ENCODE data around the gene NLRC4. TPM values are rescaled to one million over a fixed set of nuclear protein-coding genes. Genes with fewer than 3 reads are reported as not detected.

The NLRC4 gene
- total and polyA plus RNA-seq, 10 of the 15 experiments (the other 5 are each of a cell fraction or from before 2014, with no cell fraction given): 0.01 to 0.58 (median 0.40) TPM

DNA sequence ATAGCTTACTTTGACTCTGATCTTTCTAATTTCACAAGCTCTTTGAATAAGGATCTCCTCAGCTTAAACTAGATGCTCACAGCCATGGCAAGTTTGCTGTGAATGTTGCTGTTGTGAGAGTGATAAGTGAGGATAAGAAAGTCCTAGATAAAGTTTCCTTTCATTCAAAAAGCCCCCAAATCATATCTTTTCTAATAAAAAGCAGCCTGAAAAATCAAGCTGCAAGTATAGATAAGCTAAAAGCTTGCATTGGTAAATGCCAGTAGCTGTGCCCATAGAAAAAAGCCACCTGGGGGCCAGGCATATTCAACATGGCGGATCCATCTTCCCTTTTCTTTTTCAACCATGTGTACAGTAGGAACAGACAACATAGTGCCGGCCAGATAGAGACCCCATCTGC, 4.3 kb downstream of the NLRC4 start:
- Histone ChIP-seq H3K4me1 (ENCODE audit: control insufficient read depth, insufficient read depth, low read length) (0 out of 2 replicates have a peak, but pooled peaks cover 6% of the 10 kb centered on the region), H3K36me3 (ENCODE audit: control insufficient read depth in 2 of 2, insufficient read depth in 2 of 2, low read length in 1 of 2) (no peaks in the 10 kb centered on the region), H3K4me2 (ENCODE audit: control insufficient read depth, insufficient read depth) (no peak overlapping the region), H3K9ac (ENCODE audit: control insufficient read depth, insufficient read depth, low read length) (no peak overlapping the region), H3K9me3 (replicated peaks; ENCODE audit: control insufficient read depth, insufficient read depth, low read length) (no peaks in the 10 kb centered on the region), H2AFZ (ENCODE audit: control insufficient read depth, low read depth, low read length) (no peak overlapping the region), H3K4me3 (no peak overlapping the region), H3K27ac (ENCODE audit: control insufficient read depth, insufficient read depth) (no peak overlapping the region), H3K79me2 (ENCODE audit: control insufficient read depth, insufficient read depth, low read length) (no peaks in the 10 kb centered on the region), H3K27me3 (replicated peaks in 1 of 2; ENCODE audit: control insufficient read depth in 2 of 2, insufficient read depth in 2 of 2, low read length in 1 of 2) (no peaks in the 10 kb centered on the region), H4K20me1 (ENCODE audit: control insufficient read depth, insufficient read depth) (no peaks in the 10 kb centered on the region)
- TF ChIP-seq, protein P1, sequence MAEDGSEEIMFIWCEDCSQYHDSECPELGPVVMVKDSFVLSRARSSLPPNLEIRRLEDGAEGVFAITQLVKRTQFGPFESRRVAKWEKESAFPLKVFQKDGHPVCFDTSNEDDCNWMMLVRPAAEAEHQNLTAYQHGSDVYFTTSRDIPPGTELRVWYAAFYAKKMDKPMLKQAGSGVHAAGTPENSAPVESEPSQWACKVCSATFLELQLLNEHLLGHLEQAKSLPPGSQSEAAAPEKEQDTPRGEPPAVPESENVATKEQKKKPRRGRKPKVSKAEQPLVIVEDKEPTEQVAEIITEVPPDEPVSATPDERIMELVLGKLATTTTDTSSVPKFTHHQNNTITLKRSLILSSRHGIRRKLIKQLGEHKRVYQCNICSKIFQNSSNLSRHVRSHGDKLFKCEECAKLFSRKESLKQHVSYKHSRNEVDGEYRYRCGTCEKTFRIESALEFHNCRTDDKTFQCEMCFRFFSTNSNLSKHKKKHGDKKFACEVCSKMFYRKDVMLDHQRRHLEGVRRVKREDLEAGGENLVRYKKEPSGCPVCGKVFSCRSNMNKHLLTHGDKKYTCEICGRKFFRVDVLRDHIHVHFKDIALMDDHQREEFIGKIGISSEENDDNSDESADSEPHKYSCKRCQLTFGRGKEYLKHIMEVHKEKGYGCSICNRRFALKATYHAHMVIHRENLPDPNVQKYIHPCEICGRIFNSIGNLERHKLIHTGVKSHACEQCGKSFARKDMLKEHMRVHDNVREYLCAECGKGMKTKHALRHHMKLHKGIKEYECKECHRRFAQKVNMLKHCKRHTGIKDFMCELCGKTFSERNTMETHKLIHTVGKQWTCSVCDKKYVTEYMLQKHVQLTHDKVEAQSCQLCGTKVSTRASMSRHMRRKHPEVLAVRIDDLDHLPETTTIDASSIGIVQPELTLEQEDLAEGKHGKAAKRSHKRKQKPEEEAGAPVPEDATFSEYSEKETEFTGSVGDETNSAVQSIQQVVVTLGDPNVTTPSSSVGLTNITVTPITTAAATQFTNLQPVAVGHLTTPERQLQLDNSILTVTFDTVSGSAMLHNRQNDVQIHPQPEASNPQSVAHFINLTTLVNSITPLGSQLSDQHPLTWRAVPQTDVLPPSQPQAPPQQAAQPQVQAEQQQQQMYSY (CRISPR knock-in tag; IDR thresholded peaks at IDR 0.05): no peak
- TF ChIP-seq RUNX3 (IDR thresholded peaks at IDR 0.05; ENCODE audit: low read length) (no peak), NFIC (IDR thresholded peaks at IDR 0.05; ENCODE audit: low read depth, low read length) (no peak), EP300 (IDR thresholded peaks at IDR 0.05; ENCODE audit: borderline replicate concordance in 1 of 2, control insufficient read depth in 1 of 2, low read depth in 2 of 2, low read length in 2 of 2) (no peak), CBX3 (IDR thresholded peaks at IDR 0.05; ENCODE audit: borderline replicate concordance, low read depth) (no peak), YY1 (IDR thresholded peaks at IDR 0.05; ENCODE audit: low read depth, low read length) (no peak), GATAD2B (conservative IDR thresholded peaks at IDR 0.05; ENCODE audit: low read depth) (no peak), CEBPB (IDR thresholded peaks at IDR 0.05; ENCODE audit: borderline replicate concordance in 1 of 2, low read depth in 2 of 2, low read length in 2 of 2) (no peak)
- ChIA-PET CTCF (interaction anchor here (0.7 kb wide), 1 partner anchor 58 kb away, joined by 3 read pairs; no protein-coding TSS in a partner anchor), SMC1A (ENCODE audit: uncharacterized antibody, unreplicated experiment) (no interaction called here), POLR2A (interaction anchor here (0.8 kb wide), 1 partner anchor 19 kb away, joined by 5 read pairs; no protein-coding TSS in a partner anchor), RAD21 (ENCODE audit: unreplicated experiment) (interaction anchor here (0.7 kb wide), 1 partner anchor 38 kb away, joined by 5 read pairs; no protein-coding TSS in a partner anchor)
- ATAC-seq (no peak), DNase-seq (ENCODE audit: low read depth, low spot score) (no peak), FAIRE-seq (no peak)
- intact Hi-C loops (cut with micrococcal nuclease; ENCODE audit: unreplicated experiment) (no loop called here), in situ Hi-C loops (cut with MboI) (no loop called here)
- no TSS peak for BruUV-seq (replicated peaks)
- WGBS (ENCODE audit: insufficient coverage, insufficient replicate concordance, low lambda C conversion rate, missing lambda C conversion rate): 88% methylated on average over 2 of the region's 2 CpGs
